NCI-H226 (cell line): ENCODE measurements around the gene RPP21.

Source experiments
- DNase-seq: peaks from one replicate; pipeline ENCODE4 v3.0.0-alpha.2; 2015

The RPP21 gene

GRCh38 chr6:30344868-30345671, at the start of gene RPP21:
Gene RPP21 (plus strand): TSS chr6:30345156. CDS start chr6:30345172, 16 bp downstream.
- peak; percentile 82 for DNase-seq

GRCh38 chr6:30295837-30296236, 49.1 kb upstream of the RPP21 start:
- no peak for DNase-seq

GRCh38 chr6:30304002-30304401, 41.0 kb upstream of the RPP21 start:
- DNase-seq = no peak

- DNase-seq = no peak
Measured at GRCh38 chr6:30311101-30311500, 33.9 kb upstream of the RPP21 start.

- DNase-seq = no peak
Measured at GRCh38 chr6:30311671-30312070, 33.3 kb upstream of the RPP21 start.

- DNase-seq = no peak
Measured at GRCh38 chr6:30312266-30312665, 32.7 kb upstream of the RPP21 start.

GRCh38 chr6:30312676-30313321, 32.2 kb upstream of the RPP21 start:
- DNase-seq = no peak

- no peak for DNase-seq
Measured at GRCh38 chr6:30315156-30315555, 29.8 kb upstream of the RPP21 start.

GRCh38 chr6:30317913-30318589, 26.9 kb upstream of the RPP21 start:
- DNase-seq = no peak

GRCh38 chr6:30319146-30319835, 25.7 kb upstream of the RPP21 start:
- DNase-seq = no peak

GRCh38 chr6:30321692-30322388, 23.1 kb upstream of the RPP21 start:
- DNase-seq = peak; percentile 31

- peak; percentile 82 for DNase-seq
Measured at GRCh38 chr6:30322527-30323501, 22.1 kb upstream of the RPP21 start.

- DNase-seq = peak; percentile 55
Measured at GRCh38 chr6:30323806-30324205, 21.1 kb upstream of the RPP21 start.

- peak; percentile 64 for DNase-seq
Measured at GRCh38 chr6:30325150-30325872, 19.6 kb upstream of the RPP21 start.

- DNase-seq = peak; percentile 80
Measured at GRCh38 chr6:30325873-30326525, 19.0 kb upstream of the RPP21 start.

- DNase-seq = peak; percentile 83
Measured at GRCh38 chr6:30326526-30327231, 18.3 kb upstream of the RPP21 start, which contains the start of gene TRIM39. Gene TRIM39 (plus strand): TSS chr6:30326927. CDS start chr6:30329318, 2,391 bp downstream.

- DNase-seq = no peak
Measured at GRCh38 chr6:30327232-30327746, 17.7 kb upstream of the RPP21 start.

- DNase-seq = no peak
Measured at GRCh38 chr6:30328397-30328796, 16.6 kb upstream of the RPP21 start.

- no peak for DNase-seq
Measured at GRCh38 chr6:30329331-30329730, 15.6 kb upstream of the RPP21 start.
